T-cell (primary cell): ENCODE data around the gene SMCO1. TPM values are rescaled to one million over a fixed set of nuclear protein-coding genes. Genes with fewer than 3 reads are reported as not detected.

Experiments used
- ATAC-seq, 4 experiments: fragments of 200-7000 bp in 3 of 4; fragments of 150-1000 bp in 1 of 4; cut with Tn5 transposase; replicated peaks in 1 of 4; 1 replicate in 3 of 4; 2 replicates in 1 of 4; pipeline ENCODE4 v1.10.0; 2021; ENCODE audit warnings: moderate library complexity in 3 of 4, mild to moderate bottlenecking in 2 of 4, moderate number of reproducible peaks in 1 of 4
- CTCF ChIA-PET, 2 donors: fragments of 300-600 bp; sonication (Branson Sonifier 250); formaldehyde crosslinking; loops; one replicate each; lab custom pipeline; 2022; ENCODE audit warnings: antibody characterized with exemption in 2 of 2; lab: Charles Lee
- POLR2A ChIA-PET, 2 donors: fragments of 300-600 bp; sonication (Branson Sonifier 250); formaldehyde crosslinking; loops; one replicate each; lab custom pipeline; 2022; ENCODE audit warnings: antibody characterized with exemption in 2 of 2; lab: Charles Lee
- DNase-seq, 35 experiments: peaks; one replicate each; pipeline versions ENCODE4 v3.0.0 to v3.0.0-alpha.2; 2013 to 2023
- H3K27ac ChIP-seq: one replicate; pipeline ENCODE4 v1.5.1; 2013; ENCODE audit warnings: low read length
- H3K27me3 ChIP-seq, 2 experiments: replicated peaks in 1 of 2; 1 replicate in 1 of 2; 2 replicates in 1 of 2; pipeline versions ENCODE4 v1.6.1 to v1.7.0; 2013; ENCODE audit warnings: low read length in 1 of 2, mixed read lengths in 1 of 2; ENCODE audit not compliant: control insufficient read depth in 2 of 2, insufficient read depth in 2 of 2; ENCODE audit errors: extremely low read depth in 1 of 2
- H3K36me3 ChIP-seq, 2 donors: 1 replicate in 1 of 2; 2 replicates in 1 of 2; pipeline versions ENCODE4 v1.6.1 to v1.7.0; 2013; ENCODE audit warnings: low read length in 1 of 2; ENCODE audit not compliant: control insufficient read depth in 2 of 2, insufficient read depth in 1 of 2; ENCODE audit errors: extremely low read depth in 1 of 2
- H3K4me1 ChIP-seq, 2 experiments: 1 replicate in 1 of 2; 2 replicates in 1 of 2; pipeline versions ENCODE4 v1.6.1 to v1.7.0; 2013; ENCODE audit warnings: low read length in 2 of 2, mixed read lengths in 1 of 2; ENCODE audit not compliant: insufficient read depth in 2 of 2, control insufficient read depth in 1 of 2; ENCODE audit errors: extremely low read depth in 1 of 2
- H3K4me3 ChIP-seq, 2 donors: 1 replicate in 1 of 2; 2 replicates in 1 of 2; pipeline versions ENCODE4 v1.5.1 to v1.7.0; 2013; ENCODE audit warnings: mild to moderate bottlenecking in 2 of 2, low read length in 1 of 2, moderate library complexity in 1 of 2; ENCODE audit not compliant: control insufficient read depth in 1 of 2; ENCODE audit errors: extremely low read depth in 1 of 2
- H3K9me3 ChIP-seq: 2 replicates; pipeline ENCODE4 v1.7.0; 2013
- H3K27ac Mint-ChIP-seq, 2 donors: one replicate each; pipeline ENCODE4 v1.8.0; 2020 to 2021; ENCODE audit warnings: mild to moderate bottlenecking in 2 of 2, mixed read lengths in 2 of 2
- H3K27me3 Mint-ChIP-seq, 2 donors: one replicate each; pipeline ENCODE4 v1.8.0; 2021 to 2022; ENCODE audit warnings: mixed read lengths in 2 of 2
- H3K36me3 Mint-ChIP-seq: one replicate; pipeline ENCODE4 v1.8.0; 2021; ENCODE audit warnings: mixed read lengths
- H3K4me1 Mint-ChIP-seq, 3 donors: one replicate each; pipeline ENCODE4 v1.8.0; 2020 to 2022; ENCODE audit warnings: mixed read lengths in 3 of 3, mild to moderate bottlenecking in 1 of 3
- H3K4me3 Mint-ChIP-seq, 3 donors: one replicate each; pipeline ENCODE4 v1.8.0; 2020 to 2022; ENCODE audit warnings: mild to moderate bottlenecking in 3 of 3, mixed read lengths in 3 of 3, moderate library complexity in 3 of 3
- H3K9me3 Mint-ChIP-seq, 3 donors: one replicate each; pipeline ENCODE4 v1.8.0; 2020 to 2022; ENCODE audit warnings: mixed read lengths in 3 of 3
- WGBS: methylation state at CpG from one replicate; pipeline ENCODE4 v1.1.5; 2013; ENCODE audit warnings: missing lambda C conversion rate; ENCODE audit not compliant: insufficient coverage; 5-methylcytosine and 5-hydroxymethylcytosine counted together
- total RNA-seq, 35 experiments: library from RNA in 6 of 35; stranded (reverse) in 6 of 35; fragments of 120-200 nt in 1 of 35; gene quantifications; one replicate each; pipeline versions ENCODE4 v1.2.1 to v1.2.4 and lab custom pipeline; 2013 to 2026

Gene SMCO1
- total RNA-seq, 5 donors from 2014 or later (not counting 1 experiment from before 2014, with no cell fraction given): not detected

DNA sequence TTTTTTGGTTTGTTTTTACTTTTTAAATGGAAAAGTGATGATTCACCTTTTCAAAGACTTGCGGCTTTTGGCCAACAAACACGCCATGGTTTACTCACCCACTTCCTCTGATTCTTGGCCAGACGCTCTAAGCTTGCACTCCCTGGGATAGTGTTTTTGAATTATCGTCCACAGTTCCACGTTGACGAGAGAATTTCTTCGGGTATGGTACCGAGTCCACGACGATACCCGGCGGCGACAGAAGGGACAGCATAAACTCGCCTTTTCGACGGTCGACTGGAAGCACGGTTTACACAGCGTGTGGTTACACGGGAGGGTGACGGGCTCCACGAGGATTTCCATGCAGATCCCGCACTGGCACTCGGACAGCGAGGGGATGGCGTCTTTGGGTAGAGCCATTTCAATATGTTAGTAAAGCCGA, 12.4 kb downstream of the SMCO1 start:
- CTCF ChIA-PET: no interaction called here
- Histone ChIP-seq H3K4me1 (peaks cover 6 to 41% of the 10 kb centered on the region in 2 experiments), H3K27me3 (no peaks in the 10 kb centered on the region), H3K36me3 (peaks cover 0 to 4% of the 10 kb centered on the region in 2 donors), H3K9me3 (no peaks in the 10 kb centered on the region), H3K27ac (peak overlapping the region; percentile 75), H3K4me3 (peak overlapping the region; percentile 99)
- Mint-ChIP-seq H3K9me3 (peaks cover 0 to 8% (median 6%) of the 10 kb centered on the region in 3 donors), H3K4me1 (peaks cover 30 to 46% (median 45%) of the 10 kb centered on the region in 3 donors), H3K27me3 (no peaks in the 10 kb centered on the region), H3K27ac (peak overlapping the region; percentile 95 to 97), H3K36me3 (peaks cover 34% of the 10 kb centered on the region), H3K4me3 (peak overlapping the region; percentile 96 to 100 (median 100))
- 0% methylated on average over 17 of the region's 27 CpGs for WGBS
- ATAC-seq (peak; percentile 41 to 59 (median 50)), DNase-seq (peak; percentile 14 to 78 (median 37))
- POLR2A ChIA-PET: no interaction called here

DNA sequence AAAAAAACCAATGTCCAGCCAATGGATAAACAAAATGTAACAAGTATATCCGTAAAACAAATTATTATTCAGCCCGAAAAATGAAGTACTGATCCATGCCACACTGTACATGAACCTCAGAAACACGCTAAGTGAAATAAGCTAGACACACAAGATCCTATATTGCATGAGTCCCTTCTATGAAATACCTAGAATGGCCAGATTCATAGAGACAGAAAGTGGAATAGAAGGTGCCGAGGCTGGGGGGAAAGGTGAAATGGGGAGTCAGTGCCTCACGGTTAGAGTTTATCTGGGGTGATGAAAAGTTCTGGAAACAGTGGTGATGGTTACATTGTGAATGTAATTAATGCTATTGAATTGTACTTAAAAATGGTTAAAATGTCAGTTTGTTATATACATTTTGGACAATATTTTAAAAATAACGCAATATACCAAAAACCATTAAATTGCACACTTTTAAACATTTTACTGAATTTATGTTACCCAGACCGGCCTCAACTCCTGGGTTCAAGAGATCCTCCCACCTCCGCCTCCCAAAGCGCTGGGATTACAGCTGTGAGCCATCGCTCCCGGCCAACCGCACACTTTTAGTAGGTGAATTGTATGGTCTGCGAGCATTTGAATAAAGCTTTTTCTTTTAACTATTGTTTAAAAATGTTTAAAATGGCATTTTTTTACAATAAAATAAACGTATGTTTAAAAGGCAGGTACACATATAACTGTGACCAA, 13.7 kb downstream of the SMCO1 start:
- POLR2A ChIA-PET: no interaction called here
- peaks cover 6 to 41% of the 10 kb centered on the region in 2 experiments for H3K4me1 ChIP-seq
- 6% methylated on average over 2 of the region's 14 CpGs for WGBS
- no peak overlapping the region for H3K27ac ChIP-seq
- H3K27ac Mint-ChIP-seq: peak overlapping the region; percentile 46 to 97
- ATAC-seq (no peak), DNase-seq (peak in 2 of 35 experiments; percentile 27 to 33)
- no peaks in the 10 kb centered on the region for H3K27me3 Mint-ChIP-seq
- H3K36me3 Mint-ChIP-seq: peaks cover 39% of the 10 kb centered on the region
- CTCF ChIA-PET: interaction anchor here in 1 of 2 donors (0.6 to 0.7 kb wide), 2 partner anchors 131 to 248 kb away, joined by 3 to 4 read pairs; no protein-coding TSS in a partner anchor
- no peaks in the 10 kb centered on the region for H3K27me3 ChIP-seq
- H3K9me3 ChIP-seq: no peaks in the 10 kb centered on the region
- H3K4me3 Mint-ChIP-seq: peak overlapping the region; percentile 96 to 100 (median 100)
- peaks cover 0 to 4% (median 3%) of the 10 kb centered on the region in 3 donors for H3K9me3 Mint-ChIP-seq
- peaks cover 0 to 6% of the 10 kb centered on the region in 2 donors for H3K36me3 ChIP-seq
- H3K4me3 ChIP-seq: peak overlapping the region; percentile 99
- peaks cover 41 to 53% (median 47%) of the 10 kb centered on the region in 3 donors for H3K4me1 Mint-ChIP-seq

DNA sequence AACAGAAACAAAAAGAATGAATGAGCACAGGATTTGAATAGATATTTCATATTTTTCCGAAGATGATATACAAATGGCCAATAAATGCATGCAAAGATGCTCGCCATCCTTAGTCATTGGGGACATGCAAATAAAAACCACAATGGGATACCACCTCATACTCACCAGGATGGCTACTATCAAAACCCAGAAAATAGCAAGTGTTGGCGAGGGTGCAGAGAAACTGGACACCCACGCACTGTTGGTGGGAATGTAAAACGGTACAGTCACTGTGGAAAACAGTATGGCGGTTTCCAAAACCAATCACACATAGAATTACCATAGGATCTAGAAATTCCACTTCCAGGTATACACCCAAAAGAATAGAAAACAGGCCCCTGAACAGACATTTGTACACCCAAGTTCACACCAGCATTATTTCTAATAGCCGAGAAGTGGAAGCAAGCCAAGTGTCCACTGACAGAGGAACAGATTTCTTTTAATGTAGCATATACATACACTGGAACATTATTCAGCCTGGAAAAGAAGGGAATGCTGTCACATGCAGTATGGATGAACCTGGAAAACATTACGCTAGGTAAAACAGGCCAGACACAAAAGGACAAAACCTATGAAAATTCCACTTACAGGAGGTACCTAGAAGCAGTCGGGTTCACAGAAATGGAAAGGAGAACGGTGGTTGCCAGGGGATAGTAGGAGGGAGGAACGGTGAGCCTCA, 15.2 kb downstream of the SMCO1 start:
- Histone ChIP-seq H3K4me3 (peak overlapping the region; percentile 48 to 99), H3K36me3 (peaks cover 0 to 8% of the 10 kb centered on the region in 2 donors), H3K27ac (no peak overlapping the region), H3K9me3 (no peaks in the 10 kb centered on the region), H3K4me1 (peaks cover 6 to 41% of the 10 kb centered on the region in 2 experiments), H3K27me3 (no peaks in the 10 kb centered on the region)
- H3K9me3 Mint-ChIP-seq: no peaks in the 10 kb centered on the region
- ATAC-seq (no peak), DNase-seq (no peak)
- peaks cover 53 to 62% (median 59%) of the 10 kb centered on the region in 3 donors for H3K4me1 Mint-ChIP-seq
- H3K27ac Mint-ChIP-seq: peak overlapping the region; percentile 29 to 73
- H3K4me3 Mint-ChIP-seq: peak overlapping the region; percentile 96 to 100 (median 100)
- 80% methylated on average over 1 of the region's 11 CpGs for WGBS
- CTCF ChIA-PET: no interaction called here
- peaks cover 51% of the 10 kb centered on the region for H3K36me3 Mint-ChIP-seq
- no peaks in the 10 kb centered on the region for H3K27me3 Mint-ChIP-seq
- POLR2A ChIA-PET: no interaction called here

DNA sequence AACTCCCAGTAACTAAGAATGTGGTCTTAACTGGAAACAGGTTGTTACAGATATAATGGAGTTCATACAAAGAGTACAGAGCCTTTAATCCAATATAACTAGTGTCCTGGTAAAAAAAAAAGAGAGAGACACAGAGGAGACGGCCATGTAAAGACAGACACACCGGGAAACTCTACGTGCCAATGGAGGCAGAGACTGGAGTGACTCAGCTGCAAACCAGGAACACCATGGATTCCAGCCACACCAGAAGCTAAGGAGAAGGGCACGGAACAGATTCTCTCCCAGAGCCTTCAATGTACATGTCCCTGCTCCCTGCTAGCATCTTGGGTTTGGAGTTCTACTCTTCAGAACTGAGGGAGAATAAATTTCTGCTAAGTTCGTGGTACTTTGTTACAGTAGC, 16.1 kb downstream of the SMCO1 start:
- Mint-ChIP-seq H3K27ac (peak overlapping the region in 1 of 2 donors; percentile 24), H3K4me1 (peaks cover 55 to 65% (median 61%) of the 10 kb centered on the region in 3 donors), H3K27me3 (no peaks in the 10 kb centered on the region), H3K9me3 (no peaks in the 10 kb centered on the region), H3K4me3 (peak overlapping the region; percentile 96 to 100 (median 100)), H3K36me3 (peaks cover 56% of the 10 kb centered on the region)
- ChIA-PET CTCF (interaction anchor here in 1 of 2 donors (0.7 kb wide), 1 partner anchor 436 kb away, joined by 3 read pairs; no protein-coding TSS in a partner anchor), POLR2A (no interaction called here)
- Histone ChIP-seq H3K4me3 (no peak overlapping the region), H3K4me1 (peaks cover 6 to 38% of the 10 kb centered on the region in 2 experiments), H3K27ac (no peak overlapping the region), H3K36me3 (peaks cover 0 to 14% of the 10 kb centered on the region in 2 donors), H3K9me3 (no peaks in the 10 kb centered on the region), H3K27me3 (no peaks in the 10 kb centered on the region)
- ATAC-seq: no peak
- 96% methylated on average over 3 of the region's 5 CpGs for WGBS
- no peak for DNase-seq

DNA sequence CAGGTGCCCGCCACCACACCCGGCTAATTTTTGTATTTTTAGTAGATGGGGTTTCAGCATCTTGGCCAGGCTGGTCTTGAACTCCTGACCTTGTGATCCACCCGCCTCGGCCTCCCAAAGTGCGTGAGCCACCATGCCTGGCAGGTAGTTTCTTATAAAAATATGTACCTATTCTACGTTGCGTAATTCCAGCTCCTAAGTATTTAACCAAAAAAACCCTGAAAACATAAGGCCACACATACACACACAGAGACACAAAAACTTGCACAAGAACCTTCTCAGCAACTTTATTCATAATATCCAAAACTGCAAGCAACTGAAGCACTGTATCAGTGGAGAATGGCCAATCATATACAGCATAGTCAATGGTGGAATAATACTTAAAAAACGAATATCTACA, 16.8 kb downstream of the SMCO1 start:
- ChIA-PET POLR2A (no interaction called here), CTCF (interaction anchor here in 1 of 2 donors (0.6 kb wide), 1 partner anchor 231 kb away, joined by 3 read pairs; no protein-coding TSS in a partner anchor)
- H3K27me3 Mint-ChIP-seq: no peaks in the 10 kb centered on the region
- 100% methylated on average over 1 of the region's 8 CpGs for WGBS
- Histone ChIP-seq H3K27ac (no peak overlapping the region), H3K27me3 (no peaks in the 10 kb centered on the region), H3K4me3 (no peak overlapping the region), H3K4me1 (peaks cover 6 to 35% of the 10 kb centered on the region in 2 experiments), H3K36me3 (peaks cover 0 to 14% of the 10 kb centered on the region in 2 donors), H3K9me3 (no peaks in the 10 kb centered on the region)
- H3K4me1 Mint-ChIP-seq: peaks cover 55 to 67% (median 58%) of the 10 kb centered on the region in 3 donors
- H3K9me3 Mint-ChIP-seq: no peaks in the 10 kb centered on the region
- ATAC-seq (no peak), DNase-seq (no peak)
- peak overlapping the region; percentile 6 to 21 (median 12) for H3K4me3 Mint-ChIP-seq
- peaks cover 57% of the 10 kb centered on the region for H3K36me3 Mint-ChIP-seq
- H3K27ac Mint-ChIP-seq: no peak overlapping the region

DNA sequence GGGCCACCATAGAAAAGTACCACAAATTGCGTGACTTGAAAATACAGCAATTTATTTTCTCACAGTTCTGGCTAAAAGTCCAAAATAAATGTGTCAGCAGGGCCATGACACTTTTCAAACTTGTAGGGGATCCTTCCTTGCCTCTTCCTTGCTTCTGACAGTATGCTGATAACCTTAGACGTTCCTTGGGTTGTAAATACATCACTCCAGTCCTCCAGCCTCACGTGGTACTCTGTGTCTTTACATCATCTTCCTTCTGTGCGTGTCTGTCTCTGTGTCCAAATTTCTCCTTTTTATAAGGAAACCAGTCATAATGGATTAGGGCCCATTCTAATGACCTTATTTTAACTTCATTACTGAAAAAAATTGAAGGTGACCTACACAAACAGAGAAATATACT, 19.0 kb downstream of the SMCO1 start:
- no peaks in the 10 kb centered on the region for H3K27me3 Mint-ChIP-seq
- WGBS: 100% methylated on average over 1 of the region's 4 CpGs
- no peaks in the 10 kb centered on the region for H3K9me3 Mint-ChIP-seq
- no peak overlapping the region for H3K27ac Mint-ChIP-seq
- no peak overlapping the region for H3K4me3 Mint-ChIP-seq
- no peak overlapping the region for H3K4me3 ChIP-seq
- peaks cover 2 to 25% of the 10 kb centered on the region in 2 experiments for H3K4me1 ChIP-seq
- no peak for DNase-seq
- H3K36me3 ChIP-seq: peaks cover 0 to 14% of the 10 kb centered on the region in 2 donors
- peaks cover 57% of the 10 kb centered on the region for H3K36me3 Mint-ChIP-seq
- no peak overlapping the region for H3K27ac ChIP-seq
- ATAC-seq: no peak
- H3K27me3 ChIP-seq: no peaks in the 10 kb centered on the region
- H3K4me1 Mint-ChIP-seq: peaks cover 69 to 72% (median 70%) of the 10 kb centered on the region in 3 donors
- POLR2A ChIA-PET: no interaction called here
- CTCF ChIA-PET: no interaction called here
- H3K9me3 ChIP-seq: no peaks in the 10 kb centered on the region
